ENCODE results near the gene GPR39.

The GPR39 gene

DNA sequence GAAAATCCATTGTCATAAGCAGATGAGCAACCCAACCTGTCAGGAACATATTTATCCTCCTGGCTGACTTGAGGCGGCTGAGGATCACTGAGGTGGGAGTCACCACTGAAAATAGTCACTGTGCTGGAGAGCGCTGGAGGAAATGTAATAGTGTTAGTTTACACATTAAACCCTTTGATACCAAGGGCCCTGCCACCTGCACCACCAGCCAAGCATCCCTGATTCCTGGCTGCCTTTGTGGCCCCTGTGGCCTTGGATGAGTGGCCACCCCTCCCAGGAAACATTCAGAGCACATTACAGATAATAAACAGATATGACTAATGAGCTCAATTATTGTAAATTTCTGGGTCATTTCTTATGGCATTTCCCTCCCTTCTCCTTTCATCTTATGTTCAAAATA lies 147.5 kb downstream of the GPR39 start:
- DNase-seq (ENCODE audit: low spot score), result no peak

DNA sequence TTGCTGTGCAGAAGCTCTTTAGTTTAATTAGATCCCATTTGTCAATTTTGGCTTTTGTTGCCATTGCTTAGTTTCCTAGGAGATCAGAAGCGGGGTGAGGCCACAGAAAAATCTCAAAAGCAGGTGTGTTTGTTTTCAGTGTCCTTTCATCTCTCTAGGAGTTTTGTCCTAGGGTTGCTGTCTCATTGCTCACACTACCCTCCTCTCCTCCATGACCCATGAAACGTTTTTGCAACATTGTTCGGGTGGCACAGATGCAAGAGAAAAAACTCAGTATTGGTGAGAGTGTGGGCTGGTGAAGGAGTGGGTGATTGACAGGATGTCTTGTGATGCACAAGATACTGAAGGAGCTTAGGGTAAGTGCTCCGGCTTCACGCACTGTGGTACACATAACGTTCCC lies 149.8 kb downstream of the GPR39 start:
- no peak for DNase-seq (ENCODE audit: low spot score)

DNA sequence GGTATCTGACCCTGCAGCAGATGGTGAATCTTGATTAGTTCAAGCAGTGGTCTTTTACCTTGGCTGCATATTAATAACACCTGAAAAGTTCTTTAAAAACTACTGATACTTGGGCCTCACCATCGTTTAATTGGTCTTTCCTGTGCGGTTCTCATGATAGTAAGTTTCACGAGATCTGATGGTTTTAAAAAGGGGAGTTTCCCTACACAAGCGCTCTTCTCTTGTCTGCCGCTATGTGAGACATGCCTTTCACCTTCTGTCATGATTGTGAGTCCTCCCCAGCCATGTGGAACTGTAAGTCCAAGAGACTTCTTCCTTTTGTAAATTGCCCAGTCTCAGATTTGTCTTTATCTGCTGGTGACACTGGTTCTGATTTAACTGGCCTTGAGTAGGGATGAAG lies 151.1 kb downstream of the GPR39 start:
- no peak for DNase-seq (ENCODE audit: low spot score)

DNA sequence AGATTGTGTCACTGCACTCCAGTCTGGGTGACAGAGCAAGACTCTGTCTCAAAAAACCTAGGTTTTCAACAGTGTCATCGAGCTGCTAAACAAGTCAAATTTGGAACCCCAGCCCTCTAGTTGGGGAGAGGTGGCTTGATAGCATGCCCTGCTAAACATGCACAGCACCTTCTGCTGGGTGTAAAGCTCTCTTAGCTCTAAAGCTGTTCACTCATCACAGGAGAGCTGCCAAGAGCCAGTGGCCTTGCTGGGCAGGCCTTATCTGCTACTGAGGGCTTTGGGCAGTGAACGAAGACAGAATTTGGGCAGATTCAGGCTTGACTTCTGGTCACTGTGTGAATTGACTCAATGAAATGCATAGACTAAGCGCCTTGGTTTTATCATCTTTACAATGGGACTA lies 152.1 kb downstream of the GPR39 start:
- no peak for DNase-seq (ENCODE audit: low spot score)

DNA sequence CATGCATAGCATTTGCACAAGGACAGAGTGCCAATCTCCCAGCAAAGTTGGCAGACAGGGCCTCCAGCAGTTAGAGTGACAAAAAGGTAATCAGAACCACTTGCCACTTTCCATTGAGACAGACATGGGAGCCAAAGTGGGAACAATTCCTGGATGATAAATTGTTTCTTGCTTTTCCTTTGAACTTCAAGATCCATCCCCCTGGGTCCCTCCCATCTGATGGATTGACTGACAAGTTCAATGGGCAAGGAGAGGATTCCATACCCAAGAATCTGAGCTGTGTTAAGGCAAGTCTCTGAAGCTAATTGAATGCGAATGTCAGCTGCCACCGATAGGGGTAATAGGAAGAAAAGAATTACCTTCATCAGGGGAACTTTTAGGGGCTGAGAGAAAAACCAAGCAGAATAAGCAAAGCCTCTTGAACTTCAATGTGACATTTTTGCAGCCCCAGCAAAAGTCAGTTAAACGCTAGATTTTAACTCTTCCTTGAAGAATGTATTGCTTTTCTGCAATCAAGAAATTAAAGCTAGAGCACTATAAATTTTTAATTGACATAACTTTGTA lies 156.9 kb downstream of the GPR39 start:
- DNase-seq (ENCODE audit: low spot score), result no peak

DNA sequence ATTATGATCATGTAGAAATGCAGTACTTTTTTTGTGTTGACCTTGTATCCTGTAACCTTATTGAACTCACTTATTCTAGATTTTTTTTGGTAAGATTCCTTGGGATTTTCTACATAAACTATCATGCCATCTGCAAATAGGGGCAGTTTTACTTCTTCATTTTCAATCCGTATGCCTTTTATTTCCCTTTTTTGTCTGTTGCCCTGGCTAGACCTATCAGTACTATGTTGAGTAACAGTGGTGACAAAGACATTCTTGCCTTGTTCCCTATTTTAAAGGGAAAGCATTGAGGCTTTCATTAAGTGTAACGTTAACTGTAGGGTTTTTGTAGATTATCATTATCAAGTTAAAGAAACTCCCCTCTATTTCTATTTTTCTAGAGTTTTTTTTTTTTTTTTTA lies 161.1 kb downstream of the GPR39 start:
- no peak for DNase-seq (ENCODE audit: low spot score)

DNA sequence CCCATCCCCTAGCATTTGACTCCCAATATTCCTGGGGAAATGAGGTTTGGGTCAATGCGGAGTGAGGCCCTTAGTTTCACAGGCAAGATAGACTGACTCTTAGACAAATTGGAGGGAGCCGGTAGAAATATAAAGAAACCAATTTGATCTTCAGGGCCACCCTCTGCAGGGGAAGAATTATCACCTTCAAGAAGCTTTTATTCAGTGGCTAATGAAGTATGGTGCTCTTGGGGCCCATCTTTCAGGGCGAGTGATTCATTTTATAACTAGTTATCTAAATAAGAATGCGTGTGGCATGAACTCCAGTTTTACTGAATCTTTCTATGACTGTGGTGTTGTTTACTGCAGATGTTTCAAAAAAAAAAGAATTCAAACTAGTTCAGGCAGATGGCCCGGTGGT lies 165.0 kb downstream of the GPR39 start:
- no peak for DNase-seq (ENCODE audit: low spot score)

DNA sequence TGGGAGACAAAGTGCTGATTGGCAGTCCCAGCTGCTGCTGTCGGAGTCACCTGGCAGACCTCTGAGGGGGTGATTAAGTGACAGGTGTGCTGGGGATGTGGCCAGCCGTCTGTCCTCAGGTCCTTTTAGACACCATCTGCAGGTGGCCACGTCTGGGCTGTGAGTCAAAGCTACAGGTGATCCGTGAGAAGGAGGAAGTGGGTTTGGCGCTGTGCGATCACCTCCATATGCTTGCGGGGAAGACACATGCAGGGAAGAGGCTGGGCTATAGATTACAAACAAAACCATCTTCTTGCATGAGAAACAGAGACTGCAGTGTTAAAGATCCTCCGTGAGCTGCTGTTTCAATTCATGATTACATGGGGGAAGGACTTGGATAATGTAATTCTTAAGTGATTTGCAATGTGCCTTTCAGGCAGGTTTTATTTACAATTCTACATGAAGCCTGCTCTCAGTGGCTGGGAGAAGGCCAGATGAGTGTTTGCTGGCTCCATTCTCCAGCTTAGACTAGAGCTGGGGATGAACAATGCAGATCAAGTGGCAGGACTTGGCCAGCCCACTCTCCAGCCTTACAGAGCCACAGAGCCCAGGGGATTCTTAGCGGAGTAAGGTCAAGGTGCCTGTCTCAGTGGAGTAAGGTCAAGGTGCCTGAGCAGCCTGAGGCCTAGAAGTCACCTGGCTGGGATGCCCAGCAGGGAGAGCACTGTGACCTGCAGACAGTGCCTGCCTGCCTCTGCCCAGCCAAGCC lies 165.6 kb downstream of the GPR39 start:
- DNase-seq (ENCODE audit: low spot score), result no peak

DNA sequence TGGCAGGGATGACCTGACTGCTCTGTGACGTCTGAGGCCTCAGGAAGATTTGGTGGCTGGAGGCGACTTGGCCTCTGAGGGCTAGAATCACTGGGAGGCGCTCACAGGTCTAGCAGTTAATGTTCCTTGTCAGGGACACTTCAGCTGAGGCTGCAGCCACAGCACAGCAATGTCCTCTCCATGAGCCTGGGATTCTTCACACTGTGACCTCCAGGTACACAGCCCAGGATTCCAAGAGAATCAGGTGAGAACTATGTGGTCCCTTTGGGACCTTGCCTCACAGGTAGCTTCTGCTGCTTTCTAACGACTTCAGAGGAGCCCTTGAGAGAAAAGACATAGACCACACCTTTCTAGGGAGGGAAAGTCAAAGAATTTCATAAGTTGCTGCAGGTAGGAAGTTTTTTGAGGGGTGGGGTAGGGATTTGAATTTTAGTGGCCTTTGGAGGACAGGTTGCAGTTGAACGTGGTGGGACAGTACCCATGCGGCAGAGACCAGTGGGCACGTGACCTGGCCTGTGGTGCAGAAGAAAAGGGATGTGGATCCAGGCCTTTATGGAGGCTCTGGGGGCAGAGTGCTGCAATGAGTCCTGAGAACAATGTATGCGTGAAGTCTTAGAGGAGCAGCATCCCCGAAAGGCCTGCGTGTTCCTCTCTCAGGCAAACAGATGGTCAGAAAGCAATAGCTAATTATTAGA lies 167.2 kb downstream of the GPR39 start:
- DNase-seq (ENCODE audit: low spot score), result no peak

DNA sequence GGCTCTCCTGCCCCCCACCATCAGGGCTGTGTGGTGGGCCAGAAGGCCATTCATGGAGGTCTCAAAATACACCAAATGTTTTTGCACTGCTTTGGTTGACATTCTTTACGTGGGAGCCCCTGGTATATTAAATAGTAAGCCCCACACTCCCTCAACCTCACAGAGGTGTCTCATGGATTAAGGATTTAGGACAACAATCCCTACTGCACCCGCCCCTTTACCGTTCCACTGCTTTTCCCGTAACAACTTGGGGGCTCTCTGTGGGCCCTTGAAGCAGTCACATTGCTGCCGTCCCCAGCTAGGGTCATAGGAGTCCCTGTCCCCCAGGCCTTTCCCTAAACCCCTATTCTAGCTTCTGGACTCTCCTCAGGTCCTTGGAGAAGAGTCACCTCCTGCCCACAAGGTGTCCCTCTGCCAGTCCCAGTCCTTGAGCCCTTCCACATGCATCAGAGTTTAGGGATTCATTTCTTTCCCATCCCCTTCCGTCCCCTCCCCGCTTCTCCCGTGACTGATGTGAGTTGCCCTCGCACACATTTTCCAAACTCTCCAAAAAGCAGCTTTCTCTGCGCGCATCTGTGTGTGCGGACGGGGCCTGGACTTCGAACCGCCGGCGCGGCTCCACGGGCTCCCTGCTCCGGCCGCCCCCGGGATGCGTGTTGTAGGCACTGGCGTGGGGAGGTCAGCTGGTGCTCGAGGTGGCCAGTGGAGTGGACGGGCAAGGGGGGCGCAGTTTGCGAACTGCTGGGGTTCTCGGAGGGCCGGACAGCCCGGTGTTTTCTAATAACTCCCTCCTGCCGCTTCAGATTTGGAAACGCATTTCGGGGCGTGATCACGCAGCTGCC lies 168.6 kb downstream of the GPR39 start:
- DNase-seq (ENCODE audit: low spot score), result no peak

DNA sequence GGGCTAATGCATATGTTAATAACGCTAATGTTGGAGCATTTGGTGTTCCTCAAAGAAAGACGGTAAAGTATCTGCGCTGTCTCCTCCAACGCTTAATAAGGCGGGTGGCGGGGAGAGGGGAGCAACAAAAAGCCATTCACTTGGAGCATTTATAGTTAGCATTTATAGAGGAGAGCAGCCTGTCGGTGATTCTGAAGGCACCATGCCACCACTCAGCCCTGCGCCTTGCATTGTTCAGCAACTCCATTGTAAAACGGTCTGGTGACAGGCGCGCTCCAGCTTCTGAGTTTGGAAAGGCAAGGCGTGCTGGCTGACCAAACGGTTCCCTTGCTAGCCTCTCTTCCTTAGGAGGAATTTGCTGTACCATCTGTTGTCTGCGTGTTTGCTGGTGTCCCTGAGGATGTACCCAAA lies 169.5 kb downstream of the GPR39 start:
- no peak for DNase-seq (ENCODE audit: low spot score)

DNA sequence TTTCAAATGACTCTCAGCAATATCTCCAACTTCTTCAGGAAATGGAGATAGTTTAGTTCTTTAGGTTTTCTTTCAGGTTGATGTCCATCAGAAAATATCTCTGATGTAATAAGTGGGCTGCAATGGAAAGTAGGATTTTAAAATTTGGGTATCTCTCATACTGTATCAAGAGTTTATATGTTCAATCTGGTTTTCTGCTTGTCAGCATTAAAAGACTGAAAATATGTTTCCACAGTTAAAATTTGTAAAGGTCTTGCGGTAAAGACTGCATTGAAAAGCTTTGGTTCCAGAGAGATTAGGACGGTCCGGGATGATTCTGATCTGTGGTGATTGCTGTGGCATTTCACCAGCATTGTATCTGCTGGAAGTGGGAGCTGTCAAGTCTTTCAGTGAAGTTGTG lies 170.2 kb downstream of the GPR39 start:
- DNase-seq (ENCODE audit: low spot score), result no peak

DNA sequence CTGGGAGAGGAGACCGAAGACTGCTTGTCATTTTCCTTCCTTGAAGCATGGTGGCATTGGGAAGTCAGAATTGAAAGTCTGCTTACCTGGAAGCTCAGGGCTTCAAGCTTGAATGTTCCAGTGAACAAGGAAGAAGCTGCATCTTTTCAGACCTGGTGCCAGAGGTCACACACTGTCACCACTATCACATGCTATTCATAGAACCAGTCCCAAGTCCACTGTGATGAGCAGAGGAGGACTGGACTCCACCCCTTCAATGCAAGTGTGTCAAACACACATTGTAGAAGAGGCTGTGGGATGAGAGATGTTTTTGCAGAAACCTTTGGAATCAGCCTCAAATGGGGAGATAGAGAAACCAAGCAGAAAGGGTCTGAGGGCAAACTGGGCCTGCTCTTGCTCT lies 172.0 kb downstream of the GPR39 start:
- no peak for DNase-seq (ENCODE audit: low spot score)

DNA sequence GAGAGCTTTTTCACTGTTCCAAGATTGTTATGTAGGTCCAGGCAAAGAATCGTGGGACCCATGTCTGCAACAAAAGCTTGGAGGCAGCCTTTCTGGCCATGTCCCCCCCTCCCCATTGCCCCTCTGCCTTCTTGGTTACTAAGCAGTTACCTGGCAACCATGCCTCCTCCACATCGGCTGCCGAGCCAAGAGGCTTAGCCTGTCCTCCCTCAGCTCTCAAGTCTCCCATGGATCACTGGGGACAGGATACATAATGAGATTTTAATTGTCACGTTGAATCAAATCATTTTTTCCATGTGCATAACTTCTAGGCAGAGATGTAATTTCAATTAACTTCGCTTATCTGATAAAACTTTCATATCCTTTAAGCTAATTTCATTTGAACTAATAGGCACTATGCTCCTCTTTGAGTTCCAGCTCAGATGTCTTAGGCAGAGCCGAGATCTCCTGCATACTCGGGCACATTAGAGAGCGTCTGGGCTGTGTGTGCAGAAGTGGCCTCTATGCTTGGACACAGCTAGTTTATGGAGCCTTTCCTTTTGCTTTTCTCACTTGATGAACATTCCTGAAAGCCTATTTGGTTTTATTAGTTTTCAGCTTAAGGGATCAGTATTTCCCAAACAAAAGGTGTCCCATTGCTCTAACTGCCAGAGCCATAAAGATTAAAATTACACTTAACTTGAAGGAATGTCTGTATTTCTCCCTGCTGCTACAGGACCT lies 172.7 kb downstream of the GPR39 start:
- DNase-seq (ENCODE audit: low spot score), result no peak

DNA sequence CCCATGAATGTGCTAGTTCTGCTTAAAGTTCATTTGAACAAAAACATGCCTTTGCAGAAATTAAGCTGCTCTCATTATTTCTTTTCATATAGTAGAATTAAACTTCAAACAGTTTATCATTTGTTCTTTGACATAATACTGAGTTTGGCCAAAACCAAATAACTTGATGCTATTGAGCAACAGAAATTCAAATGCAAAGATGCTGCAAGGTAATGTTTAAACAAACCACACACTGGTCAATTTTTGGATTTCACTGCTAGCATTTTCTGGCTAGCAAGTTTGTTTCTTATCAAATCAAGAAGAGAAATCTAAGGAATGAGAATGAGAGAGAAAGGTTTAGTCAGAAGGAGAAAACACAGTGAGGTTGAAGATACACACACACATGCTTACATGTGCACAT lies 173.4 kb downstream of the GPR39 start:
- no peak for DNase-seq (ENCODE audit: low spot score)

DNA sequence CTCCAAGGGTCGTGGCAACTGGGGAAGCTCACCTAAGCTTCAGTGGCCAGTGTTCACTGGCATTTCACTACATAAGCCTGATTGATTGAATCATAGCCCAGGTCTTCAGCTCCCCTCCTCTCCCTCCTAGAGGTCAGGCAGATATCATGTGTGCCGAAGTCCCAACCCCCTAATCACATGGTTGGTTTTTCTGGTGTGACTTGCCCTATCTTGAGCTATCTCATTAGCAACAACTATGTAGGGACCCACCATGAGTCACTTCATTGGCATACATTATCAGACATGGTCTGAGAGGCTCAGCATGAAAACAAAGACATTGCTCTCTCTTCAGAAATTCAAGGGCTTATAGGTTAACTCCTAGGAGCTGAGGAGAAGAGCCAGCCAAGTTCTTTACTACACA lies 176.6 kb downstream of the GPR39 start:
- DNase-seq (ENCODE audit: low spot score), result no peak

DNA sequence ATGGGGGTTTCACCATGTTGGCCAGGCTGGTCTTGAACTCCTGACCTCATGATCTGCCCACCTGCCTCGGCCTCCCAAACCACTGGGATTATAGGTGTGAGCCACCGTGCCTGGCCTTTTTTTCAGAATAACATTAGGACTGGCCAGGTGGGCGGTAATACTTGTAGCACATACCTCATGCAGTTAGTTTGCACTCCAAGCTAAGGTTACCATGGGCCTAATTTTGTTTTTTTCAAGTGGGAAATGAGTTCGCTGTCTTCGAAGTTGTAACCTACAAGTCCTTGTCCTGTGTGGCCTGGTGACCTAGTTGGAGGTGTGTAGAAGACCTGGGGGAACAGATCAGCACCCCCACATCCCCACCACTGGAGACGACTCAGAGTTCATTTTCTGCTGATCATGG lies 178.6 kb downstream of the GPR39 start:
- no peak for DNase-seq (ENCODE audit: low spot score)

DNA sequence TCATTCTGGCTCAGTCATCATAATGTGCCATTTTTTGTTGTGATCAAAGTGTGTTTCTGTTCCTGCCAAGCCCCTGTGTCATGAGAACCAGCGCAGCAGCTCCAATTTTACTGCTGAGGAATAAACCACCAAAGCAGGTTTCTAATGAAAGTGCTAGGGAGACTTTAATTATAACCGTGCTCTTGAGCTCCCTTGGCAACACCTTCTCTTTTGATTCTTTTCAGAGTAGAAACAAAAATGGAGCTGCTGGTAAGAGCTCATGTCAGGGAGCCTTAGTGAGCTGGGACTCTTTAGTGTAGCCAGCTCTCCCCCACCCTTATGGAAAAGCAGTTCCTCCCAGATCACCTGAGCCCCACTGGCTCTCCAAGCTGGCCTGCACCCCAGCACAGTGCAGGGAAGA lies 179.1 kb downstream of the GPR39 start:
- no peak for DNase-seq (ENCODE audit: low spot score)

DNA sequence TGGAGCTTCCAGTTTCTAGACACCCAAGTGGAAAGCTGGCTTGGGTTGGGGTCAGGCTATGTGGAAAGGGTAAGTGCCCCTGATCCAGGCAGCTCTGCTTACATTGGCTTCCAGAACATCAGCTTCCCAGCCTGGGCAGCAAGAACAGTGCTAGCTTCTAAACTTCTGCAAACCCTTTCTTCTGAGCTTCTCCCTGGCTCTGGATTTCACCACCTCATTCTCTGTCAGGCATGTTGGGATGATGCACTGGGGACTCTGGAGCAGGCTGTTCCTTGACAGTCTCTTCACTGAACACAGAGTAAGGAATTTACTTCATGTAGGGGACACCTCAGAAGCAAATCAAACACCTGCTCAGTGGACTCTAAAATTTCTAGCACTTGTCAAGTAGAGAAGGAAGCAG lies 180.6 kb downstream of the GPR39 start:
- DNase-seq (ENCODE audit: low spot score), result no peak

DNA sequence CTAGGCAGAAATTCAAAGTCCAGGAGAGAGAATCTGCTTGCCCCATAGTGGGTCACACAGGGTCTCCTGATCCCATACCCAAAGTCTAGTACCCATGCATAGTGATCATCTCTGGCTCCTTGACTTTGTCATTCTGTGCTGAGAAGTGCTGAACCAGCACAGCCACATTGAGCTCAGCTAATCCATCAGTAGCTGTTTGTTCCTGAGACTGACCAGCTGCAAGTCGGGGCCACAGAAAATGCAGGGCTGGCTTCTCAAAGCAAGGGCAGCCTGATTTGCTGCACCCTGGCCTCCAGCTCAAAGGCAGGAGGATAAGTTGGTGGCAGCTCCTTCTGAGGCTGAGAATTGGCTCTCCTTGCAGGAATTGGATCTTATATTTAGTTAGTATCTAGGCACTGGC lies 181.2 kb downstream of the GPR39 start:
- no peak for DNase-seq (ENCODE audit: low spot score)

DNA sequence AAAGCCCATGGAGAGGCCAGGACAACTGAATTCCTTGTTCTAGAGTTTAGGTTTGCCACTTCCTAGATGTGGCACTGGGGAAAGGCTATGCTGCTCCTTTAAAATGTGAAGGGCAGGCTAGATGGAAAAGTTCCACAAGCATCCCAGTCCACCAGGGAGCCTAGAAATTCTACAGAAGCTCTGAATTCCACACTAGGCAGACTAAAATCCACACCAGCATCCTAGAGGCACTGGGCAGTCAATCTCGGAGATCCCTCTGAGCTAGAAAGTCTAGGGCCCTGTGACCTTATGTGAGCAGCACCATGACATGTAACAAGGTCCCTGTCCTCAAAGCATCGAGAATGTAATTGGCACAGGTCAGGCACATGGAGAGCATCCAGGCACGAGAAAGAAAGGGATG lies 181.9 kb downstream of the GPR39 start:
- no peak for DNase-seq (ENCODE audit: low spot score)

DNA sequence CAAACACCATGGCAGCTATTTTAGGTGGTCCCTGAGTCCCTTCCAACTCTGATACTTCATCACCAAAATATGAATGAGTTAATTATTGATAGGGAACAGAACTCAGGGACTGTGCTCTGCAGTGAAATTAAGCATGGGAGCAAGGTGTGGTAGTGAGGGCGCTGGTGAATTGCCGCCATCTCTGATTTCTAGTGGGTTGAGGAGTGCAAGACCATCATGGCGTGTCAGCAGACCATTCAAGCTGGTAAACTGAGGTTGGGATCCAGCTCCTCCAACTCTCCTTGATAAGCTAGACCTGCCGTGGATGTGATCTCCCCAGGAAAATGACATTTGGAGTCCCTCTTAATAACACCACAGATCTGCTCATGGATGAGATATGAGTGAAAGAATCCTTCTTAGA lies 183.0 kb downstream of the GPR39 start:
- no peak for DNase-seq (ENCODE audit: low spot score)

Data from GM03348 (cell line).